Measurements from ENCODE around the gene ROMO1.
"Not testable (repeated sequence)": the region's sequence is repeated elsewhere in the genome, so short reads cannot be mapped to it uniquely, and the experiment has no call there.

ROMO1 gene

DNA sequence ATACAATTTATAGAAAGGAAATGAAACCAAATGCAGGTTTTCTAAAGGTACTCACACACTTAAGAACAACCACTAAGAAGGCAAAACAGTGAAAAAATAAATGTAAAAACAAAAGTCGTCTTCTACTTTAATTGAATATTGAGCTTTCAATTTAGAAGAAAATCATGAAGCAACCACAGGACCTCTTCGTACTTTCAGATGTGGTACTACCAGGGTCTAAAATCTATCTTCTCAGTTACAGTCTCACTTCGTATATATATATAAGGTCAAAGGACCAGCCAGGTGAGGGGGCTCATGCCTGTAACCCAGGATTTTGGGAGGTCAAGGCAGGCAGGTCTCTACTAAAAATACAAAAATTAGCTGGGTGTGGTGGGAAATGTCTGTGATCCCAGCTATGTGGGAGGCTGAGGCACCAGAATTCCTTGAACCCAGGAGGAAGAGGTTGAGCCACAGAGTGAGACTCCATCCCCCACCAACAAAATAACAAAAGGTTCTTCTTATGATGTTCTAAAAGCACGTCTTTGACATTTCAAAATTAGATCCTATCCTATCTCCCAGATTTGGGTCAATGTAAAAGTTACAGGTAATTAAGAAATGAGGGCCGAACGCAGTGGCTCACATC is 12.5 kb downstream of the ROMO1 start:
- DNase-seq: no peak

- DNase-seq: not testable (repeated sequence)
Observed at GRCh38 chr20:35713120-35713519, 13.9 kb downstream of the ROMO1 start.

DNA sequence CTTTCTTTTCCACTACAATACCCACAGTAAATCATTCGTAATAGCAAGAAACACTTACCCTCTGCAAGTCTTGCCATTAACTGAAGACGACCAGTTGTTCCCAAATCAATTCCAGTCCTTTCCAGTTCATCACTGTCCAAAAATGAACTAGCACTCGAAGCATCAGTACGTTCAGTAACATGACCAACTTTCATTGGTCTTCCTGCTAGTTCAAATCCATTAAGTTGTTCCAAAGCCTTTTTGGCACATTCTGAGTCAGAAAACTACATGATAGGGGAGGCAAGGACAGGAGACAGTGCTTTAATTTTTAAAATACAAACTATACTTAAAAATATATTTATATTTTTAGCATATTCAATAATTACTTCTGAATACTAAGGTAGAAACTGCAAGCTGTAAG is 14.9 kb downstream of the ROMO1 start:
- DNase-seq: no peak

DNA sequence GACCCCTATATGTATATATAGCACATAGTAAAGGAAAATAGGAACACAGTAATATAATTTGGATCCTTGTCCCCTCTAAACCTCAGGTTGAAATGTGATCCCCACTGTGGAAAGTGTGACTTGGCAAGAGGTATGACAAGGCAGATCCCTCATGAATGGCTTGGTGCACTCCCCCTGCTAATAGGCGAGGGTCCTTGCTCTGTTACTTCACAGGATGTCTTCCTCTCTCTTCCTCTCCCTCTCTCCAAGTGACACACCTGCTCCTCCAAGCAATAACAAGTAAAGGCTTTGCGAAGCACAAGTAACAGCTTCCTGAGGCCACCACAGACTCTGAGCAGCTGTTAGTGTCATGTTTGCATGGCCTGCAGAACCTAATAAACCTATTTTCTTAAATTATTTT is 16.4 kb downstream of the ROMO1 start:
- no peak for DNase-seq

GRCh38 chr20:35716330-35716729 is 17.1 kb downstream of the ROMO1 start:
- DNase-seq: no peak

DNA sequence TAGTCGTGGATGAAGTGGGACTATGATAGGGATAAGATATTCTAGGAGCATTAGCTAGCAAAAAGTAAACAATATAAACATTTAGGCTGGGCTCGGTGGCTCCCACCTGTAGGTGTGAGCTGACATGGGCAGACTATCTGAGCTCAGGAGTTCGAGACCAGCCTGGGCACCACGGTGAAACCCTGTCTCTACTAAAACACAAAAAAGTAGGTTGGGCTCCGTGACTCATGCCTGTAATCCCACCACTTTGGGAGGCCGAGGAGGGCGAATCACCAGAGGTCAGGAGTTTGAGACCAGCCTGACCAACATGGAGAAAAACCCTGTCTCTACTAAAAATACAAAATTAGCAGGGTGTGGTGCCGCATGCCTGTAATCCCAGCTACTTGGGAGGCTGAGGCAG is 19.1 kb downstream of the ROMO1 start:
- not testable (repeated sequence) for DNase-seq

- DNase-seq: no peak
Observed at GRCh38 chr20:35718972-35719635, 19.9 kb downstream of the ROMO1 start.

DNA sequence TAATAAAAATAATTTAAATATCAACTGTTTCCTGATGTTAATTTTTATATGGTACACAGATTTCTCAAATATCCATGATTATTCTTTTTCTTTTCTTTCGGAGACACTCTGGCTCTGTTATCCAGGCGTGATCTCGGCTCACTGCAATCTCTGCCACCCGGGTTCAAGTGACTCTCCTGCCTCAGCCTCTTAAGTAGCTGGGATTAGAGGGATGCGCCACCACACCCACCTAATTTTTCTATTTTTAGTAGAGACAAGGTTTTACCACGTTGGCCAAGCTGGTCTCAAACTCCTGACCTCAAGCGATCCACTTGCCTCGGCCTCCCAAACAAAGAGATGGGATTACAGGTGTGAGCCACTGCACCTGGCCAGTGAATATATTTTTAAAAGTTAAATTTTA is 20.5 kb downstream of the ROMO1 start:
- DNase-seq: no peak

- DNase-seq: no peak
Observed at GRCh38 chr20:35720165-35721123, 21.2 kb downstream of the ROMO1 start.

GRCh38 chr20:35721219-35721618 is 22.0 kb downstream of the ROMO1 start:
- no peak for DNase-seq

GRCh38 chr20:35721621-35722020 is 22.4 kb downstream of the ROMO1 start:
- no peak for DNase-seq

GRCh38 chr20:35723275-35723639 is 24.1 kb downstream of the ROMO1 start:
- DNase-seq: not testable (repeated sequence)

DNA sequence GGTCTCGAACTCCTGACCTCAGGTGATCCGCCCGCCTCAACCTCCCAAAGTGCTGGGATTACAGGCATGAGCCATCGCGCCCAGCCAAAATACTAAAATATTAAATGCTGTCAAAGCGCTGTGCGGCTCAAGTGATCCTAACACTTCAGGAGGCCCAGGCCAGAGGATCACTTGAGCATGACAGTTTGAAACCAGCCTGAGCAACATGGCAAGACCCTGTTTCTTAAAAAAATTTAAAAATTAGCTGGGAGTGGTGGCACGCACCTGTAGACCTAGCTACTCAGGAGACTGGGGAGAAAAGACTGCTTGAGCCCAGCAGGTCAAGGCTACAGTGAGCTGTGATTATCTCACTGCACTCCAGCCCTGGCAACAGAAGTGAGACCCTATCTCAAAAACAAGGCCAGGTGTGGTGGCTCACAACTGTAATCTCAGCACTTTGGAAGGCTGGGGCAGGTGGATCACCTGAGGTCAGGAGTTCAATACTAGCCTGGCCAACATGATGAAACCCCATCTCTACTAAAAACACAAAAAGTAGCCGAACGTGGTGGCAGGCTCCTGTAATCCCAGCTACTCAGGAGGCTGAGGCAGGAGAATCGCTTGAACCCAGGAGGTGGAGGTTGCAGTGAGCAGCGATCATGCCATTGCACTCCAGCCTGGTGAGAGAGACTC is 24.6 kb downstream of the ROMO1 start:
- DNase-seq: not testable (repeated sequence)

GRCh38 chr20:35724321-35725230 is 25.4 kb downstream of the ROMO1 start:
- no peak for DNase-seq

DNA sequence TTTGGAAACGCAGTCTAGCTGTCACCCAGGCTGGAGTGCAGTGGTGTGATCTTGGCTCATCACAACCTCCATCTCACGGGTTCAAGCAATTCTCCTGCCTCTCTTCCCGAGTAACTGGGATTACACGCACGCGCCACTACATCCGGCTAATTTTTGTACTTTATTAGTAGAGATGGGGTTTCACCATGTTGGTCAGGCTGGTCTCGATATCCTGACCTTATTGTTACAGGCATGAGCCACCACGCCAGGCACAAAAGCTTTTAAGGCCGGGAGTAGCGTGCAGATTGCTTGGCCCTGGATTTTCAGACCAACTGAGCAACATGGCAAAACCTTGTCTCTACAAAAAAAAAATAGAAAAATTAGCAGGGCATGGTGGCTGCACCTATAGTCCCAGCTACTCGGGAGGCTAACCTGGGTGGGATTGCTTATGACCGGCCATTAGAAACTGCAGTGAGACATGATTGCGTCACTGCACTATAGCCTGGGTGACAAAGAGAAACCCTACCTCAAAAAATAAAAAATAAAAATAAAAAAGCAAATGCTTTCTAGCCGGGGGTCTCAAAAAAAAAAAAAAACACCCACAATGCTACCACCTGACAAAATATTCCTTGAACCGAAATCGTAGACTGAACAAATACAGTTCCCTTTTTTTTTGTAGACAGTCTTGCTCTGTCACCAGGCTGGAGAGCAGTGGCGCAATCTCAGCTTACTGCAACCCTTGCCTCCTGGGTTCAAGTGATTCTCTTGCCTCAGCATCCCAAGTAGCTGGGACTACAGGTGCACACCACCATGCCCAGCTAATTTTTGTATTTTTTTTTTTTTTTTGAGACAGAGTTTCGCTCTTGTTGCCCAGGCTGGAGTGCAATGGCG is 27.9 kb downstream of the ROMO1 start:
- no peak for DNase-seq

GRCh38 chr20:35729283-35729807 is 30.1 kb downstream of the ROMO1 start:
- DNase-seq: no peak

DNA sequence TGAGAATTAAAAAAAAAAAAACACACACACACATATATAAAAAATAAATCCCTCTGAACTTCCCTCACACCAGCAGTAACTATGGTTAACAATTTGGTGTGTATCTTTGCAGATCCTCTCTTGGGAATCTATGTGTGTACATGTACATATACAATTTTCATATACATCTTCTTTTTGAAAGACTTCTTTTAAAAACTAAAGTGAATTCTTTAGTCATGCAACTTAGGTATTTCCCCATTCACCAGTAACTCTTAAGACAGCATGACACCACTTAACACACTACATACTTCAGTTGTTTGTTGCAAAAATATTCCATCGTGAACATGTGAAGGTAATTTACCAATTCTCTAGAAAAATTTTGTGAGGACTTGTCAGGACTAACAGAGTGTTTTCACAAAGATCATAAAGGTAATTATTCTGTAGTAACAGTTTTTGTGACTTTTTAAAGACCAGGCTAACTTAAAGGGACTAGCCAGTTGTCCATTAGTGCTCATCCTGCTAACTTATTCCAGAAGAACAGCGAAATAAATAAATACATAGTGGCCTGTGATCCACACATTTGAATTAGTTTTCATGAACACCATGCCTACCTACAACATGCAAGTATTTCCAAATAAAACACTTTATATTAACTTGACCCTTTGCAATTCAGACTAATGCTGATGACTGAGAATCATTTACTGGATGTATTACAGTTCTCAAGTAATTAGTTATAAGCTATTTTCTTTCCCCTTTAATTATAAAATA is 30.8 kb downstream of the ROMO1 start:
- DNase-seq: no peak

GRCh38 chr20:35730583-35731468 is 31.6 kb downstream of the ROMO1 start:
- no peak for DNase-seq

DNA sequence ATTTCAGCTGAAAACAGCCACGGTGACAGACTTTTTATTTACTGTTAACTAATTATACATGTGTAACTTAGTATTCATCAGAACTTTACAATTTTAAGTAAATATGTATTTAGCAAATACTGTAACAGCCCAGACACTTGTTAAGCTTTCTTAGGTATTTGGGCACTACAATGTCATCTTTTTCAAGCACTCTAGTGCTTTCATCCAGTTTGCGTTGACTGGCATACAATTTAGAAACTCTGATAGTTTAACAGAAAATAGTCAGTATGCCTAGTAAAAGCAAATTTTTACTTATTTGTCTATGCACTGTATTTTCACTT is 32.2 kb downstream of the ROMO1 start:
- DNase-seq: no peak

Measured in T1000 (cell line).